ENCODE results near the gene CLEC2D. TPM values are rescaled to one million over a fixed set of nuclear protein-coding genes. Genes with fewer than 3 reads are reported as not detected.
"Not testable (repeated sequence)": the region's sequence is repeated elsewhere in the genome, so short reads cannot be mapped to it uniquely, and the experiment has no call there.

CLEC2D gene
- total and polyA plus RNA-seq, 2 donors (not counting 1 experiment from before 2014, with no cell fraction given): 158 to 426 TPM

- Histone ChIP-seq H3K9ac (ENCODE audit: low read length) (peak overlapping the region; percentile 25), H2AFZ (ENCODE audit: insufficient read depth, low read depth, low read length, poor library complexity, severe bottlenecking) (peak overlapping the region; percentile 41), H3K9me3 (ENCODE audit: control extremely low read depth in 1 of 3, control insufficient read depth in 2 of 3, insufficient read depth in 1 of 3, low read length in 2 of 3) (peaks cover 0 to 12% (median 0%) of the 10 kb centered on the region in 3 donors), H3K4me2 (replicated peaks; ENCODE audit: low read depth, low read length, poor library complexity, severe bottlenecking) (peak overlapping the region; percentile 52), H3K4me1 (ENCODE audit: control insufficient read depth in 2 of 2, insufficient read depth in 2 of 2, low read length in 2 of 2) (peaks cover 71 to 75% of the 10 kb centered on the region in 2 donors), H4K20me1 (ENCODE audit: control insufficient read depth, insufficient read depth, low read length, poor library complexity, severe bottlenecking) (no peaks in the 10 kb centered on the region), H3K4me3 (ENCODE audit: control extremely low read depth in 1 of 5, extremely low read depth in 1 of 5, insufficient read depth in 1 of 5, low read depth in 2 of 5, low read length in 4 of 5) (peak overlapping the region in 1 of 5 experiments; percentile 26), H3K79me2 (ENCODE audit: control insufficient read depth, insufficient read depth, low read length) (peaks cover 14% of the 10 kb centered on the region), H3K36me3 (replicated peaks in 1 of 2; ENCODE audit: control extremely low read depth in 1 of 2, control insufficient read depth in 1 of 2, extremely low read depth in 1 of 2, insufficient read depth in 2 of 2, low read length in 1 of 2) (no peaks in the 10 kb centered on the region), H3K27ac (ENCODE audit: low read length in 2 of 2) (peak overlapping the region; percentile 73 to 80), H3K27me3 (replicated peaks in 1 of 4; ENCODE audit: control extremely low read depth in 1 of 4, control insufficient read depth in 3 of 4, insufficient read depth in 4 of 4, low read length in 3 of 4) (no peaks in the 10 kb centered on the region)
- Mint-ChIP-seq H3K4me1 (peaks cover 66% of the 10 kb centered on the region), H3K27me3 (no peaks in the 10 kb centered on the region), H3K9me3 (ENCODE audit: insufficient read depth) (no peaks in the 10 kb centered on the region), H3K27ac (peak overlapping the region; percentile 89), H3K4me3 (peak overlapping the region; percentile 64)
- DNase-seq: peak; percentile 73
- no CpG with 5 or more reads among the region's 3 CpGs for WGBS (ENCODE audit: insufficient coverage)
- ATAC-seq (ENCODE audit: low read depth): peak; percentile 38
- intact Hi-C loops (cut with micrococcal nuclease): loop anchor here (1.0 to 2.0 kb wide), 3 partner anchors 16 to 89 kb away; no protein-coding TSS in a partner anchor
- no peak for TF ChIP-seq EZH2 (IDR thresholded peaks at IDR 0.05; ENCODE audit: borderline replicate concordance, insufficient read depth, low read depth, low read length, poor library complexity, severe bottlenecking)
- no peak for TF ChIP-seq CTCF (IDR thresholded peaks at IDR 0.05)
- CTCF ChIA-PET: interaction anchor here (0.8 to 2.3 kb wide), 3 partner anchors 13 to 53 kb away, joined by 3 to 9 read pairs (median 3); no protein-coding TSS in a partner anchor
- POLR2A ChIA-PET: no interaction called here
Measured at GRCh38 chr12:9736936-9737705, 67.6 kb downstream of the CLEC2D start.

GRCh38 chr12:9738905-9739304, 69.4 kb downstream of the CLEC2D start:
- ChIA-PET POLR2A (interaction anchor here (1.8 kb wide), 1 partner anchor 17 kb away, joined by 9 read pairs; no protein-coding TSS in a partner anchor), CTCF (interaction anchor here (0.8 to 5.2 kb wide), 6 partner anchors 17 to 59 kb away, joined by 3 to 75 read pairs (median 3); no protein-coding TSS in a partner anchor)
- H3K9ac ChIP-seq (ENCODE audit: low read length); ATAC-seq (ENCODE audit: low read depth); H4K20me1 ChIP-seq (ENCODE audit: control insufficient read depth, insufficient read depth, low read length, poor library complexity, severe bottlenecking); H3K27me3 Mint-ChIP-seq; H3K4me3 ChIP-seq (ENCODE audit: control extremely low read depth in 1 of 5, extremely low read depth in 1 of 5, insufficient read depth in 1 of 5, low read depth in 2 of 5, low read length in 4 of 5); H3K9me3 Mint-ChIP-seq (ENCODE audit: insufficient read depth); H2AFZ ChIP-seq (ENCODE audit: insufficient read depth, low read depth, low read length, poor library complexity, severe bottlenecking); intact Hi-C loops (cut with micrococcal nuclease); H3K4me2 ChIP-seq (replicated peaks; ENCODE audit: low read depth, low read length, poor library complexity, severe bottlenecking); H3K27me3 ChIP-seq (replicated peaks in 1 of 4; ENCODE audit: control extremely low read depth in 1 of 4, control insufficient read depth in 3 of 4, insufficient read depth in 4 of 4, low read length in 3 of 4); H3K36me3 ChIP-seq (replicated peaks in 1 of 2; ENCODE audit: control extremely low read depth in 1 of 2, control insufficient read depth in 1 of 2, extremely low read depth in 1 of 2, insufficient read depth in 2 of 2, low read length in 1 of 2); DNase-seq: not testable (repeated sequence)
- Histone ChIP-seq H3K4me1 (ENCODE audit: control insufficient read depth in 2 of 2, insufficient read depth in 2 of 2, low read length in 2 of 2) (peaks cover 75 to 77% of the 10 kb centered on the region in 2 donors), H3K79me2 (ENCODE audit: control insufficient read depth, insufficient read depth, low read length) (peaks cover 14% of the 10 kb centered on the region), H3K27ac (ENCODE audit: low read length in 2 of 2) (peak overlapping the region in 1 of 2 donors; percentile 80), H3K9me3 (ENCODE audit: control extremely low read depth in 1 of 3, control insufficient read depth in 2 of 3, insufficient read depth in 1 of 3, low read length in 2 of 3) (peaks cover 0 to 12% (median 0%) of the 10 kb centered on the region in 3 donors)
- Mint-ChIP-seq H3K4me3 (peak overlapping the region; percentile 51), H3K27ac (peak overlapping the region; percentile 89), H3K4me1 (peaks cover 65% of the 10 kb centered on the region)
- WGBS (ENCODE audit: insufficient coverage): 83% methylated on average over 11 of the region's 14 CpGs

- Mint-ChIP-seq H3K27ac (peak overlapping the region; percentile 87), H3K4me3 (peak overlapping the region; percentile 73), H3K4me1 (peaks cover 61% of the 10 kb centered on the region)
- POLR2A ChIA-PET: interaction anchor here (1.8 kb wide), 1 partner anchor 18 kb away, joined by 9 read pairs; no protein-coding TSS in a partner anchor
- Histone ChIP-seq H3K9ac (ENCODE audit: low read length) (peak overlapping the region; percentile 43), H3K9me3 (ENCODE audit: control extremely low read depth in 1 of 3, control insufficient read depth in 2 of 3, insufficient read depth in 1 of 3, low read length in 2 of 3) (peaks cover 0 to 12% (median 0%) of the 10 kb centered on the region in 3 donors), H3K4me2 (replicated peaks; ENCODE audit: low read depth, low read length, poor library complexity, severe bottlenecking) (peak overlapping the region; percentile 62), H3K79me2 (ENCODE audit: control insufficient read depth, insufficient read depth, low read length) (peaks cover 20% of the 10 kb centered on the region), H3K4me1 (ENCODE audit: control insufficient read depth in 2 of 2, insufficient read depth in 2 of 2, low read length in 2 of 2) (peaks cover 71 to 76% of the 10 kb centered on the region in 2 donors), H3K4me3 (ENCODE audit: control extremely low read depth in 1 of 5, extremely low read depth in 1 of 5, insufficient read depth in 1 of 5, low read depth in 2 of 5, low read length in 4 of 5) (peak overlapping the region in 4 of 5 experiments; percentile 9 to 46 (median 44)), H3K27ac (ENCODE audit: low read length in 2 of 2) (peak overlapping the region; percentile 36 to 80)
- 93% methylated on average over 36 of the region's 54 CpGs for WGBS (ENCODE audit: insufficient coverage)
- DNase-seq; H2AFZ ChIP-seq (ENCODE audit: insufficient read depth, low read depth, low read length, poor library complexity, severe bottlenecking); H4K20me1 ChIP-seq (ENCODE audit: control insufficient read depth, insufficient read depth, low read length, poor library complexity, severe bottlenecking); H3K27me3 Mint-ChIP-seq; H3K27me3 ChIP-seq (replicated peaks in 1 of 4; ENCODE audit: control extremely low read depth in 1 of 4, control insufficient read depth in 3 of 4, insufficient read depth in 4 of 4, low read length in 3 of 4); H3K36me3 ChIP-seq (replicated peaks in 1 of 2; ENCODE audit: control extremely low read depth in 1 of 2, control insufficient read depth in 1 of 2, extremely low read depth in 1 of 2, insufficient read depth in 2 of 2, low read length in 1 of 2); H3K9me3 Mint-ChIP-seq (ENCODE audit: insufficient read depth); ATAC-seq (ENCODE audit: low read depth): not testable (repeated sequence)
- intact Hi-C loops (cut with micrococcal nuclease): loop anchor here (1.0 kb wide), 1 partner anchor 7 kb away; no protein-coding TSS in a partner anchor
- CTCF ChIA-PET: interaction anchor here (0.8 to 5.2 kb wide), 9 partner anchors 8 to 58 kb away, joined by 3 to 75 read pairs (median 3); no protein-coding TSS in a partner anchor
Measured at GRCh38 chr12:9739404-9740105, 70.0 kb downstream of the CLEC2D start.
